Glutamatergic neuron (in vitro differentiated cells): ENCODE results near the gene PHF12. TPM values are rescaled to one million over a fixed set of nuclear protein-coding genes. Genes with fewer than 3 reads are reported as not detected.

Experiments used
- DNase-seq: peaks from one replicate; pipeline ENCODE4 v3.0.0; 2022
- H3K27ac Mint-ChIP-seq: one replicate; pipeline ENCODE4 v1.8.0; 2020; ENCODE audit warnings: mild to moderate bottlenecking, mixed read lengths, inconsistent platforms; ENCODE audit not compliant: unreplicated experiment
- H3K27me3 Mint-ChIP-seq: one replicate; pipeline ENCODE4 v1.8.0; 2020; ENCODE audit warnings: mild to moderate bottlenecking, moderate library complexity, mixed read lengths, inconsistent platforms; ENCODE audit not compliant: unreplicated experiment
- H3K36me3 Mint-ChIP-seq: one replicate; pipeline ENCODE4 v1.8.0; 2020; ENCODE audit warnings: mild to moderate bottlenecking, mixed read lengths, inconsistent platforms; ENCODE audit not compliant: unreplicated experiment
- H3K4me1 Mint-ChIP-seq: one replicate; pipeline ENCODE4 v1.8.0; 2020; ENCODE audit warnings: mild to moderate bottlenecking, low read depth, mixed read lengths, inconsistent platforms; ENCODE audit not compliant: unreplicated experiment
- H3K4me3 Mint-ChIP-seq: one replicate; pipeline ENCODE4 v1.8.0; 2020; ENCODE audit warnings: mild to moderate bottlenecking, mixed read lengths, inconsistent platforms; ENCODE audit not compliant: unreplicated experiment
- H3K9me3 Mint-ChIP-seq: one replicate; pipeline ENCODE4 v1.8.0; 2020; ENCODE audit warnings: mild to moderate bottlenecking, moderate library complexity, mixed read lengths, inconsistent platforms; ENCODE audit not compliant: unreplicated experiment
- CTCF ChIP-seq: fragments of 200-600 bp; sonication (generic); IDR thresholded peaks from one replicate; pipeline ENCODE4 v1.5.0; 2021; ENCODE audit not compliant: partially characterized antibody, unreplicated experiment
- total RNA-seq: library from RNA; stranded (reverse); fragmentation: NEBNext Ultra II Directional; extraction: Animal tissue kit (Norgen Biotek cat#: 25700); gene quantifications from one replicate; pipeline ENCODE4 v1.2.1, GENCODE V29; 2021; ENCODE audit not compliant: unreplicated experiment

Gene PHF12
- total RNA-seq, 1 donor from 2014 or later, result 59.8 TPM

GRCh38 chr17:28882154-28882895 lies 69.0 kb downstream of the PHF12 start:
- peaks cover 4% of the 10 kb centered on the region for H3K4me1 Mint-ChIP-seq
- H3K36me3 Mint-ChIP-seq, result peaks cover 17% of the 10 kb centered on the region
- TF ChIP-seq CTCF, result no peak
- H3K9me3 Mint-ChIP-seq, result peaks cover 12% of the 10 kb centered on the region
- no peak overlapping the region for H3K4me3 Mint-ChIP-seq
- no peak for DNase-seq
- peaks cover 8% of the 10 kb centered on the region for H3K27me3 Mint-ChIP-seq
- H3K27ac Mint-ChIP-seq, result no peak overlapping the region

GRCh38 chr17:28881533-28882056 lies 69.7 kb downstream of the PHF12 start:
- DNase-seq, result no peak
- H3K4me1 Mint-ChIP-seq, result peaks cover 2% of the 10 kb centered on the region
- no peak overlapping the region for H3K27ac Mint-ChIP-seq
- peaks cover 17% of the 10 kb centered on the region for H3K36me3 Mint-ChIP-seq
- peaks cover 8% of the 10 kb centered on the region for H3K27me3 Mint-ChIP-seq
- peaks cover 12% of the 10 kb centered on the region for H3K9me3 Mint-ChIP-seq
- no peak overlapping the region for H3K4me3 Mint-ChIP-seq
- no peak for TF ChIP-seq CTCF

GRCh38 chr17:28880572-28880945 lies 70.8 kb downstream of the PHF12 start:
- no peak for TF ChIP-seq CTCF
- H3K9me3 Mint-ChIP-seq, result peaks cover 10% of the 10 kb centered on the region
- peaks cover 2% of the 10 kb centered on the region for H3K4me1 Mint-ChIP-seq
- H3K4me3 Mint-ChIP-seq, result no peak overlapping the region
- H3K27me3 Mint-ChIP-seq, result peaks cover 8% of the 10 kb centered on the region
- H3K36me3 Mint-ChIP-seq, result peaks cover 17% of the 10 kb centered on the region
- H3K27ac Mint-ChIP-seq, result no peak overlapping the region
- no peak for DNase-seq

- peaks cover 6% of the 10 kb centered on the region for H3K27me3 Mint-ChIP-seq
- no peak for TF ChIP-seq CTCF
- H3K4me1 Mint-ChIP-seq, result peaks cover 2% of the 10 kb centered on the region
- peaks cover 17% of the 10 kb centered on the region for H3K36me3 Mint-ChIP-seq
- peaks cover 10% of the 10 kb centered on the region for H3K9me3 Mint-ChIP-seq
- no peak for DNase-seq
- no peak overlapping the region for H3K27ac Mint-ChIP-seq
- no peak overlapping the region for H3K4me3 Mint-ChIP-seq
Measured at GRCh38 chr17:28879886-28880571, 71.3 kb downstream of the PHF12 start.

GRCh38 chr17:28878981-28879380 lies 72.3 kb downstream of the PHF12 start:
- Mint-ChIP-seq H3K36me3 (peaks cover 19% of the 10 kb centered on the region), H3K4me1 (peaks cover 2% of the 10 kb centered on the region), H3K9me3 (peaks cover 10% of the 10 kb centered on the region), H3K27ac (no peak overlapping the region), H3K27me3 (peaks cover 3% of the 10 kb centered on the region), H3K4me3 (no peak overlapping the region)
- no peak for TF ChIP-seq CTCF
- no peak for DNase-seq
